ENCODE data around the gene DCST2. TPM values are rescaled to one million over a fixed set of nuclear protein-coding genes. Genes with fewer than 3 reads are reported as not detected.

The DCST2 gene
- total and polyA plus RNA-seq, 9 of the 15 experiments (the other 6 are each of a cell fraction or from before 2014, with no cell fraction given) = 0.09 to 0.49 (median 0.11) TPM; not detected in 3

DNA sequence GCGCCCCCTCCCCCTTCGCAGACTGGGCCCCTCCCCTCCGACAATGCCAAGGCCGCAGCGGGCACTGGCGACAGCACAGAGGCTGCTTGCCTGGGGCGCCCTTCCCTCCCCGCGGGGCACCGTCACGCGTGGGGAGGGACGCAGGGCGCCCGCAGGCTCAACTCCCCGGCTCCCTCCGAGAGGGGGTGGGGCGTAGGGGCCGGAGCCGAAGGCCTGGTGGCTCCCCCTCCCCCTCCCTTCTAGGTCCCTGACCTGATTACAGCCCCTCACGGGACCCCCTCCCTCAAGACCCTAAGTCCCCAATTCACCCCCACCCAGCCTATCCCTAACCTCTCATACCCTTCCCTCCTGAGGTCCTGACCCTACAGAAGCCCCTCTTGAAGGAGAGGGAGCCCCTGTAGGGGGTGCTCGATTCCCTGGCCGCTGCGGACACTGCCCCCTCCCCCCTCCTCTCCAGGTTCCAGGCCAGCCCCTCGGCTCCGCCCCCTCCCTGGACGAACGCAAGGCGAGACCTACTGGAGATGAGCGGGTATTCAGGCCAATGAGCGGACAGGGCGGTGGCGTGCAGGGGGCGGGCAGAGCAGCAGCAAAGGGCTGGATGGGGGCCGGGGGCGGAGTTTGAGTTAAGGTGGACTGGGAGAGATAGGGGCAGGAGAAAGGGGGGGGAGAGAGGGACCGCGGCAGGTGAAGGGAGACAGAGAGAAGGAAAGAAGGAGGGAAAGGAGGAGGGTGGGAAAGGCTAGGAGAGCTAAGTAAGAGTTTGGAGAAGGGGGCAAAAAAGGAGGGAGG, 31.7 kb downstream of the DCST2 start (continued):
- TF ChIP-seq, protein P1, sequence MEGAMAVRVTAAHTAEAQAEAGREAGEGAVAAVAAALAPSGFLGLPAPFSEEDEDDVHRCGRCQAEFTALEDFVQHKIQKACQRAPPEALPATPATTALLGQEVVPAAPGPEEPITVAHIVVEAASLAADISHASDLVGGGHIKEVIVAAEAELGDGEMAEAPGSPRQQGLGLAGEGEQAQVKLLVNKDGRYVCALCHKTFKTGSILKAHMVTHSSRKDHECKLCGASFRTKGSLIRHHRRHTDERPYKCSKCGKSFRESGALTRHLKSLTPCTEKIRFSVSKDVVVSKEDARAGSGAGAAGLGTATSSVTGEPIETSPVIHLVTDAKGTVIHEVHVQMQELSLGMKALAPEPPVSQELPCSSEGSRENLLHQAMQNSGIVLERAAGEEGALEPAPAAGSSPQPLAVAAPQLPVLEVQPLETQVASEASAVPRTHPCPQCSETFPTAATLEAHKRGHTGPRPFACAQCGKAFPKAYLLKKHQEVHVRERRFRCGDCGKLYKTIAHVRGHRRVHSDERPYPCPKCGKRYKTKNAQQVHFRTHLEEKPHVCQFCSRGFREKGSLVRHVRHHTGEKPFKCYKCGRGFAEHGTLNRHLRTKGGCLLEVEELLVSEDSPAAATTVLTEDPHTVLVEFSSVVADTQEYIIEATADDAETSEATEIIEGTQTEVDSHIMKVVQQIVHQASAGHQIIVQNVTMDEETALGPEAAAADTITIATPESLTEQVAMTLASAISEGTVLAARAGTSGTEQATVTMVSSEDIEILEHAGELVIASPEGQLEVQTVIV (CRISPR knock-in tag; IDR thresholded peaks at IDR 0.05; ENCODE audit: borderline replicate concordance) = no peak
- TF ChIP-seq TRIM28 (IDR thresholded peaks at IDR 0.05) = no peak
- no peak for TF ChIP-seq MYBL2 (IDR thresholded peaks at IDR 0.05; ENCODE audit: low read depth)
- no peak for TF ChIP-seq MYBL2 (CRISPR knock-in tag; IDR thresholded peaks at IDR 0.05; ENCODE audit: borderline replicate concordance)
- TF ChIP-seq ZSCAN29 (IDR thresholded peaks at IDR 0.05) = no peak
- TF ChIP-seq, protein P2, sequence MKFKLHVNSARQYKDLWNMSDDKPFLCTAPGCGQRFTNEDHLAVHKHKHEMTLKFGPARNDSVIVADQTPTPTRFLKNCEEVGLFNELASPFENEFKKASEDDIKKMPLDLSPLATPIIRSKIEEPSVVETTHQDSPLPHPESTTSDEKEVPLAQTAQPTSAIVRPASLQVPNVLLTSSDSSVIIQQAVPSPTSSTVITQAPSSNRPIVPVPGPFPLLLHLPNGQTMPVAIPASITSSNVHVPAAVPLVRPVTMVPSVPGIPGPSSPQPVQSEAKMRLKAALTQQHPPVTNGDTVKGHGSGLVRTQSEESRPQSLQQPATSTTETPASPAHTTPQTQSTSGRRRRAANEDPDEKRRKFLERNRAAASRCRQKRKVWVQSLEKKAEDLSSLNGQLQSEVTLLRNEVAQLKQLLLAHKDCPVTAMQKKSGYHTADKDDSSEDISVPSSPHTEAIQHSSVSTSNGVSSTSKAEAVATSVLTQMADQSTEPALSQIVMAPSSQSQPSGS (CRISPR knock-in tag; IDR thresholded peaks at IDR 0.05) = no peak
- peak; percentile 29; the same call in 1 of the 2 replicates for TF ChIP-seq HCFC1 (IDR thresholded peaks at IDR 0.05; ENCODE audit: low read depth, low read length)
- TF ChIP-seq ZNF140 (CRISPR knock-in tag; IDR thresholded peaks at IDR 0.05) = no peak
- no peak for TF ChIP-seq ZNF24 (IDR thresholded peaks at IDR 0.05)
- TF ChIP-seq, protein P3, sequence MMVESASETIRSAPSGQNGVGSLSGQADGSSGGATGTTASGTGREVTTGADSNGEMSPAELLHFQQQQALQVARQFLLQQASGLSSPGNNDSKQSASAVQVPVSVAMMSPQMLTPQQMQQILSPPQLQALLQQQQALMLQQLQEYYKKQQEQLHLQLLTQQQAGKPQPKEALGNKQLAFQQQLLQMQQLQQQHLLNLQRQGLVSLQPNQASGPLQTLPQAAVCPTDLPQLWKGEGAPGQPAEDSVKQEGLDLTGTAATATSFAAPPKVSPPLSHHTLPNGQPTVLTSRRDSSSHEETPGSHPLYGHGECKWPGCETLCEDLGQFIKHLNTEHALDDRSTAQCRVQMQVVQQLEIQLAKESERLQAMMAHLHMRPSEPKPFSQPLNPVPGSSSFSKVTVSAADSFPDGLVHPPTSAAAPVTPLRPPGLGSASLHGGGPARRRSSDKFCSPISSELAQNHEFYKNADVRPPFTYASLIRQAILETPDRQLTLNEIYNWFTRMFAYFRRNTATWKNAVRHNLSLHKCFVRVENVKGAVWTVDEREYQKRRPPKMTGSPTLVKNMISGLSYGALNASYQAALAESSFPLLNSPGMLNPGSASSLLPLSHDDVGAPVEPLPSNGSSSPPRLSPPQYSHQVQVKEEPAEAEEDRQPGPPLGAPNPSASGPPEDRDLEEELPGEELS (CRISPR knock-in tag; IDR thresholded peaks at IDR 0.05; ENCODE audit: borderline replicate concordance) = no peak
- TF ChIP-seq, protein P4, sequence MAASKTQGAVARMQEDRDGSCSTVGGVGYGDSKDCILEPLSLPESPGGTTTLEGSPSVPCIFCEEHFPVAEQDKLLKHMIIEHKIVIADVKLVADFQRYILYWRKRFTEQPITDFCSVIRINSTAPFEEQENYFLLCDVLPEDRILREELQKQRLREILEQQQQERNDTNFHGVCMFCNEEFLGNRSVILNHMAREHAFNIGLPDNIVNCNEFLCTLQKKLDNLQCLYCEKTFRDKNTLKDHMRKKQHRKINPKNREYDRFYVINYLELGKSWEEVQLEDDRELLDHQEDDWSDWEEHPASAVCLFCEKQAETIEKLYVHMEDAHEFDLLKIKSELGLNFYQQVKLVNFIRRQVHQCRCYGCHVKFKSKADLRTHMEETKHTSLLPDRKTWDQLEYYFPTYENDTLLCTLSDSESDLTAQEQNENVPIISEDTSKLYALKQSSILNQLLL (CRISPR knock-in tag; IDR thresholded peaks at IDR 0.05; ENCODE audit: borderline replicate concordance) = no peak
- no peak for TF ChIP-seq BDP1 (IDR thresholded peaks at IDR 0.05; ENCODE audit: insufficient read depth, insufficient read length)
- TF ChIP-seq, protein P5, sequence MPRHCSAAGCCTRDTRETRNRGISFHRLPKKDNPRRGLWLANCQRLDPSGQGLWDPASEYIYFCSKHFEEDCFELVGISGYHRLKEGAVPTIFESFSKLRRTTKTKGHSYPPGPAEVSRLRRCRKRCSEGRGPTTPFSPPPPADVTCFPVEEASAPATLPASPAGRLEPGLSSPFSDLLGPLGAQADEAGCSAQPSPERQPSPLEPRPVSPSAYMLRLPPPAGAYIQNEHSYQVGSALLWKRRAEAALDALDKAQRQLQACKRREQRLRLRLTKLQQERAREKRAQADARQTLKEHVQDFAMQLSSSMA (CRISPR knock-in tag; IDR thresholded peaks at IDR 0.05) = no peak
- TF ChIP-seq NFYB (IDR thresholded peaks at IDR 0.05; ENCODE audit: extremely low read depth, insufficient read length) = peak; percentile 90
- TF ChIP-seq ZNF589 (CRISPR knock-in tag; IDR thresholded peaks at IDR 0.05; ENCODE audit: low read depth) = no peak
- TF ChIP-seq, protein P6, sequence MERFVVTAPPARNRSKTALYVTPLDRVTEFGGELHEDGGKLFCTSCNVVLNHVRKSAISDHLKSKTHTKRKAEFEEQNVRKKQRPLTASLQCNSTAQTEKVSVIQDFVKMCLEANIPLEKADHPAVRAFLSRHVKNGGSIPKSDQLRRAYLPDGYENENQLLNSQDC (CRISPR knock-in tag; IDR thresholded peaks at IDR 0.05) = no peak
- no peak for TF ChIP-seq ZNF121 (CRISPR knock-in tag; conservative IDR thresholded peaks at IDR 0.05)

Measured in K562 (cell line).